Fibroblast of the aortic adventitia (primary cell): ENCODE results near the gene ZNF407. TPM values are rescaled to one million over a fixed set of nuclear protein-coding genes. Genes with fewer than 3 reads are reported as not detected.

Source experiments
- DNase-seq: peaks from one replicate; pipeline ENCODE4 v3.0.0-alpha.2; 2010; ENCODE audit warnings: low read depth
- H3K4me3 ChIP-seq: 2 replicates; pipeline ENCODE4 v1.5.1; 2011; ENCODE audit warnings: low read depth, mild to moderate bottlenecking, control low read depth, low read length, moderate library complexity
- CTCF ChIP-seq: IDR thresholded peaks from 2 replicates; pipeline ENCODE4 v1.5.1; 2011; ENCODE audit warnings: mild to moderate bottlenecking, low read length, control low read depth, inconsistent platforms; ENCODE audit not compliant: insufficient read depth
- total RNA-seq: library from RNA; depleted of rRNA; stranded (reverse); fragments of >200 nt; gene quantifications from 2 replicates; pipeline ENCODE4 v1.2.3, GENCODE V29; 2012; ENCODE audit warnings: low replicate concordance

The ZNF407 gene
- total RNA-seq, 1 donor: 21.7 TPM

- no peak for DNase-seq
- no peak for TF ChIP-seq CTCF
- H3K4me3 ChIP-seq: no peak overlapping the region
Measured at GRCh38 chr18:74708169-74708568, 110.5 kb downstream of the ZNF407 start.

GRCh38 chr18:74709452-74709851, 111.8 kb downstream of the ZNF407 start:
- no peak for TF ChIP-seq CTCF
- no peak for DNase-seq
- no peak overlapping the region for H3K4me3 ChIP-seq

- H3K4me3 ChIP-seq: no peak overlapping the region
- DNase-seq: no peak
- no peak for TF ChIP-seq CTCF
Measured at GRCh38 chr18:74714120-74714519, 116.5 kb downstream of the ZNF407 start.

- DNase-seq: no peak
- H3K4me3 ChIP-seq: no peak overlapping the region
- no peak for TF ChIP-seq CTCF
Measured at GRCh38 chr18:74714791-74715190, 117.1 kb downstream of the ZNF407 start.

- H3K4me3 ChIP-seq: no peak overlapping the region
- no peak for TF ChIP-seq CTCF
- DNase-seq: no peak
Measured at GRCh38 chr18:74715306-74715705, 117.6 kb downstream of the ZNF407 start.

- TF ChIP-seq CTCF: no peak
- no peak for DNase-seq
- no peak overlapping the region for H3K4me3 ChIP-seq
Measured at GRCh38 chr18:74715865-74716712, 118.4 kb downstream of the ZNF407 start.
